Measurements from ENCODE around the gene TSPAN17.

TSPAN17 gene

GRCh38 chr5:176667637-176668036, 20.4 kb downstream of the TSPAN17 start:
- H3K27me3 Mint-ChIP-seq (ENCODE audit: low read depth): peaks cover 24% of the 10 kb centered on the region
- no peak overlapping the region for H3K4me3 Mint-ChIP-seq
- H3K4me1 Mint-ChIP-seq (ENCODE audit: low read depth): no peaks in the 10 kb centered on the region
- H3K9me3 Mint-ChIP-seq: no peaks in the 10 kb centered on the region
- no peaks in the 10 kb centered on the region for H3K36me3 Mint-ChIP-seq (ENCODE audit: low read depth)
- H3K27ac Mint-ChIP-seq: no peak overlapping the region

GRCh38 chr5:176670449-176670848, 23.2 kb downstream of the TSPAN17 start:
- Mint-ChIP-seq H3K36me3 (ENCODE audit: low read depth) (no peaks in the 10 kb centered on the region), H3K4me1 (ENCODE audit: low read depth) (no peaks in the 10 kb centered on the region), H3K27me3 (ENCODE audit: low read depth) (peaks cover 15% of the 10 kb centered on the region), H3K4me3 (no peak overlapping the region), H3K27ac (no peak overlapping the region), H3K9me3 (no peaks in the 10 kb centered on the region)

GRCh38 chr5:176671399-176671798, 24.1 kb downstream of the TSPAN17 start:
- no peaks in the 10 kb centered on the region for H3K4me1 Mint-ChIP-seq (ENCODE audit: low read depth)
- no peak overlapping the region for H3K4me3 Mint-ChIP-seq
- H3K36me3 Mint-ChIP-seq (ENCODE audit: low read depth): no peaks in the 10 kb centered on the region
- H3K27me3 Mint-ChIP-seq (ENCODE audit: low read depth): peaks cover 16% of the 10 kb centered on the region
- H3K9me3 Mint-ChIP-seq: no peaks in the 10 kb centered on the region
- no peak overlapping the region for H3K27ac Mint-ChIP-seq

- H3K4me3 Mint-ChIP-seq: no peak overlapping the region
- no peak overlapping the region for H3K27ac Mint-ChIP-seq
- peaks cover 14% of the 10 kb centered on the region for H3K27me3 Mint-ChIP-seq (ENCODE audit: low read depth)
- no peaks in the 10 kb centered on the region for H3K9me3 Mint-ChIP-seq
- no peaks in the 10 kb centered on the region for H3K4me1 Mint-ChIP-seq (ENCODE audit: low read depth)
- no peaks in the 10 kb centered on the region for H3K36me3 Mint-ChIP-seq (ENCODE audit: low read depth)
Measured at GRCh38 chr5:176671890-176672747, 24.8 kb downstream of the TSPAN17 start.

GRCh38 chr5:176673651-176674583, 26.6 kb downstream of the TSPAN17 start:
- Mint-ChIP-seq H3K27me3 (ENCODE audit: low read depth) (peaks cover 19% of the 10 kb centered on the region), H3K36me3 (ENCODE audit: low read depth) (no peaks in the 10 kb centered on the region), H3K4me1 (ENCODE audit: low read depth) (no peaks in the 10 kb centered on the region), H3K4me3 (no peak overlapping the region), H3K9me3 (no peaks in the 10 kb centered on the region), H3K27ac (no peak overlapping the region)

GRCh38 chr5:176674799-176675198, 27.5 kb downstream of the TSPAN17 start:
- H3K27me3 Mint-ChIP-seq (ENCODE audit: low read depth): peaks cover 27% of the 10 kb centered on the region

GRCh38 chr5:176675676-176676360, 28.5 kb downstream of the TSPAN17 start:
- Mint-ChIP-seq H3K4me1 (ENCODE audit: low read depth) (no peaks in the 10 kb centered on the region), H3K27ac (no peak overlapping the region), H3K4me3 (no peak overlapping the region), H3K27me3 (ENCODE audit: low read depth) (peaks cover 30% of the 10 kb centered on the region), H3K36me3 (ENCODE audit: low read depth) (no peaks in the 10 kb centered on the region), H3K9me3 (no peaks in the 10 kb centered on the region)

More at GRCh38 chr5:176674799-176675198, 27.5 kb downstream of the TSPAN17 start:
- H3K4me1 Mint-ChIP-seq (ENCODE audit: low read depth): no peaks in the 10 kb centered on the region
- H3K4me3 Mint-ChIP-seq: no peak overlapping the region
- H3K27ac Mint-ChIP-seq: no peak overlapping the region
- H3K36me3 Mint-ChIP-seq (ENCODE audit: low read depth): no peaks in the 10 kb centered on the region
- no peaks in the 10 kb centered on the region for H3K9me3 Mint-ChIP-seq

GRCh38 chr5:176676361-176676824, 29.1 kb downstream of the TSPAN17 start:
- Mint-ChIP-seq H3K9me3 (no peaks in the 10 kb centered on the region), H3K27me3 (ENCODE audit: low read depth) (peaks cover 31% of the 10 kb centered on the region), H3K27ac (no peak overlapping the region), H3K36me3 (ENCODE audit: low read depth) (no peaks in the 10 kb centered on the region), H3K4me1 (ENCODE audit: low read depth) (no peaks in the 10 kb centered on the region), H3K4me3 (no peak overlapping the region)

GRCh38 chr5:176677209-176677939, 30.1 kb downstream of the TSPAN17 start:
- Mint-ChIP-seq H3K27ac (no peak overlapping the region), H3K27me3 (ENCODE audit: low read depth) (peaks cover 41% of the 10 kb centered on the region), H3K4me1 (ENCODE audit: low read depth) (no peaks in the 10 kb centered on the region), H3K4me3 (no peak overlapping the region), H3K36me3 (ENCODE audit: low read depth) (no peaks in the 10 kb centered on the region), H3K9me3 (no peaks in the 10 kb centered on the region)

GRCh38 chr5:176678584-176678983, 31.3 kb downstream of the TSPAN17 start:
- Mint-ChIP-seq H3K36me3 (ENCODE audit: low read depth) (no peaks in the 10 kb centered on the region), H3K4me1 (ENCODE audit: low read depth) (no peaks in the 10 kb centered on the region), H3K9me3 (no peaks in the 10 kb centered on the region), H3K4me3 (no peak overlapping the region), H3K27ac (no peak overlapping the region), H3K27me3 (ENCODE audit: low read depth) (peaks cover 46% of the 10 kb centered on the region)

- H3K4me3 Mint-ChIP-seq: no peak overlapping the region
- H3K4me1 Mint-ChIP-seq (ENCODE audit: low read depth): no peaks in the 10 kb centered on the region
- H3K9me3 Mint-ChIP-seq: peaks cover 4% of the 10 kb centered on the region
- peaks cover 54% of the 10 kb centered on the region for H3K27me3 Mint-ChIP-seq (ENCODE audit: low read depth)
- H3K36me3 Mint-ChIP-seq (ENCODE audit: low read depth): no peaks in the 10 kb centered on the region
- no peak overlapping the region for H3K27ac Mint-ChIP-seq
Measured at GRCh38 chr5:176679365-176680225, 32.3 kb downstream of the TSPAN17 start.

- H3K27ac Mint-ChIP-seq: no peak overlapping the region
- no peak overlapping the region for H3K4me3 Mint-ChIP-seq
- peaks cover 8% of the 10 kb centered on the region for H3K9me3 Mint-ChIP-seq
- no peaks in the 10 kb centered on the region for H3K36me3 Mint-ChIP-seq (ENCODE audit: low read depth)
- no peaks in the 10 kb centered on the region for H3K4me1 Mint-ChIP-seq (ENCODE audit: low read depth)
- H3K27me3 Mint-ChIP-seq (ENCODE audit: low read depth): peaks cover 60% of the 10 kb centered on the region
Measured at GRCh38 chr5:176680226-176680563, 32.9 kb downstream of the TSPAN17 start.

- H3K9me3 Mint-ChIP-seq: peaks cover 16% of the 10 kb centered on the region
- H3K27me3 Mint-ChIP-seq (ENCODE audit: low read depth): peaks cover 64% of the 10 kb centered on the region
- H3K36me3 Mint-ChIP-seq (ENCODE audit: low read depth): no peaks in the 10 kb centered on the region
- H3K4me3 Mint-ChIP-seq: no peak overlapping the region
- no peaks in the 10 kb centered on the region for H3K4me1 Mint-ChIP-seq (ENCODE audit: low read depth)
- no peak overlapping the region for H3K27ac Mint-ChIP-seq
Measured at GRCh38 chr5:176682016-176682531, 34.8 kb downstream of the TSPAN17 start.

Measured in T-helper 1 cell treated with Interleukin-12 subunit alpha and Interleukin-12 subunit beta and Interleukin-4 antibody, amounts not matched to agents 30 μg/mL and 1 μg/mL, for 36 hours (primary cell).